Measurements from ENCODE around the gene CD300E.

DNA sequence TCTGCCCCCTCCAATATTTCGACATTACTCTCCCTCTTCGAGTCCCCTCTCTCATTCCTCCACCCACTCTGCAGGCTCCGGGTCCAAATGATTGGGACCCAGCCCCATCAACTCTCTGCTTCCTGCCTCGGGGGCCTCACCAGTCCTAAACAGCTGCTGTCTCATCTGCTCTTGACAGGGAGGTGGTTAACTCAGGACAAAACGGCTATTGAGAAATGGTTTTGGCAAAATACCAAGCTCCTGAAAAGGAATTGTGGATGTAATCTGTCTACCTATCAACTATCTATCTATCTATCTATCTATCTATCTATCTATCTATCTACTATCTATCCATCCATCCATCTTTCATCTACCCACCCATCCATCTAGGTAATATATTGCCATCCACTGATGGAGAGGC is 58.4 kb downstream of the CD300E start:
- TF ChIP-seq CTCF (optimal IDR thresholded peaks at IDR 0.05 in 1 of 3, IDR thresholded peaks at IDR 0.05 in 1 of 3, conservative IDR thresholded peaks at IDR 0.05 in 1 of 3; ENCODE audit: extremely low read depth in 1 of 3, insufficient read depth in 2 of 3, low read length in 3 of 3) (no peak), EZH2 (IDR thresholded peaks at IDR 0.05; ENCODE audit: low read length) (no peak)

Data from keratinocyte (primary cell).